ENCODE measurements around the gene SUGCT. TPM values are rescaled to one million over a fixed set of nuclear protein-coding genes. Genes with fewer than 3 reads are reported as not detected.
"Not testable (repeated sequence)": the region's sequence is repeated elsewhere in the genome, so short reads cannot be mapped to it uniquely, and the experiment has no call there.

Gene SUGCT
- total and polyA plus RNA-seq, 8 donors = 2.0 to 4.2 (median 2.9) TPM

DNA sequence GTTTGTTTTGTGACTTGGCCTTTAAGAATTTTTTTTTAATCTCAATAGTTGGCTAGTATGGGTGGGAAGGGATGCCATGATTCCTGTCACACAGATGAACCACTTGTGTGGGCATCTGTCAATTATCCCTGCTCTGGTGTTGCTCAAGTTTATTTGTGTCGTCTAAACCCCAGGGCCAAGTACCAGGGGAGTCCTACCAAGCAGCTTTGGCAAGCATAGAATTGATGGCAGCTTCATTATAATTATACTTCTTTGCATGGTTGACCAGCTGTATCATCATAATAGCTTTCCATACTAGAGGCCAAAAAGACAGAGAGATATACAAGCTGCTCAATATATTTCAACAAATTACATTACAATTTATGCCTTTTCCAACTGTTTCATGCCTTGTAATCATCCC lies 30.4 kb downstream of the SUGCT start:
- intact Hi-C loops (cut with DNase I) = no loop called here
- H3K9me3 ChIP-seq = no peaks in the 10 kb centered on the region
- no peak overlapping the region for H3K4me3 ChIP-seq
- H3K36me3 ChIP-seq = no peaks in the 10 kb centered on the region
- H3K27ac ChIP-seq = no peak overlapping the region
- DNase-seq = no peak
- no peaks in the 10 kb centered on the region for H3K27me3 ChIP-seq
- ATAC-seq = no peak
- TF ChIP-seq CTCF (IDR thresholded peaks at IDR 0.05) = no peak
- no peaks in the 10 kb centered on the region for H3K4me1 ChIP-seq

GRCh38 chr7:40167291-40167690 lies 32.5 kb downstream of the SUGCT start:
- no peaks in the 10 kb centered on the region for H3K27me3 ChIP-seq
- no peak for ATAC-seq
- intact Hi-C loops (cut with DNase I) = no loop called here
- no peak overlapping the region for H3K27ac ChIP-seq
- DNase-seq = no peak
- no peaks in the 10 kb centered on the region for H3K9me3 ChIP-seq
- H3K4me3 ChIP-seq = no peak overlapping the region
- no peaks in the 10 kb centered on the region for H3K36me3 ChIP-seq
- TF ChIP-seq CTCF (IDR thresholded peaks at IDR 0.05) = no peak
- H3K4me1 ChIP-seq = no peaks in the 10 kb centered on the region

DNA sequence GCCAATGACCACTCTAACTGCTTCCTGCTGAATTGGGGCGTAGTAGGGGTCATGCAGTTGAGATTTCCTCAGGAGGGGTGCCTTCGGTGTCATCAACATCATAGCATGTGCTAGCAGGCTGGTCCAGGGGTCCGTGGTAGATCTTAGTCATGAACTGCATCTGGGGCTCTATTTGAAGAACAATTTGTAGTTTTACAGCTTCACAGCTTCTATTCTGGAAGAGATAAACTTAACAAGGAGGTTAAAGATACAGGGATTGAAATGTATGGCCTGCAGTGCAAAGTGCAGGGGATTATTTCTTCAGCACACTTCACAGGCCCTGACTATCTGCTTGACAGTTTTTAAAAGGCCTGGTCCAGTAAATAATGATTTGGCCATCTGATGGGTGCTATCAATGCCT lies 33.5 kb downstream of the SUGCT start:
- DNase-seq; intact Hi-C loops (cut with DNase I): not testable (repeated sequence)

GRCh38 chr7:40173121-40173520 lies 38.3 kb downstream of the SUGCT start:
- H3K27me3 ChIP-seq; H3K4me3 ChIP-seq; H3K36me3 ChIP-seq; H3K4me1 ChIP-seq; DNase-seq; H3K9me3 ChIP-seq; ATAC-seq; H3K27ac ChIP-seq; intact Hi-C loops (cut with DNase I): not testable (repeated sequence)

More for the DNA sequence above, 33.5 kb downstream of the SUGCT start:
- H3K36me3 ChIP-seq, H3K27ac ChIP-seq, H3K27me3 ChIP-seq, H3K9me3 ChIP-seq, ATAC-seq, H3K4me1 ChIP-seq, H3K4me3 ChIP-seq: not testable (repeated sequence)

- ATAC-seq; H3K4me3 ChIP-seq; H3K9me3 ChIP-seq; H3K36me3 ChIP-seq; H3K27ac ChIP-seq; H3K27me3 ChIP-seq; H3K4me1 ChIP-seq; intact Hi-C loops (cut with DNase I); DNase-seq: not testable (repeated sequence)
These were observed 40.5 kb downstream of the SUGCT start for GRCh38 chr7:40175256-40175655.

GRCh38 chr7:40175725-40176510 lies 41.1 kb downstream of the SUGCT start:
- H3K4me1 ChIP-seq = no peaks in the 10 kb centered on the region
- no peaks in the 10 kb centered on the region for H3K9me3 ChIP-seq
- DNase-seq (no peak), ATAC-seq (no peak)
- H3K36me3 ChIP-seq = no peaks in the 10 kb centered on the region
- TF ChIP-seq CTCF (IDR thresholded peaks at IDR 0.05) = no peak
- intact Hi-C loops (cut with DNase I) = no loop called here
- H3K4me3 ChIP-seq = no peak overlapping the region
- H3K27me3 ChIP-seq = no peaks in the 10 kb centered on the region
- H3K27ac ChIP-seq = no peak overlapping the region

DNA sequence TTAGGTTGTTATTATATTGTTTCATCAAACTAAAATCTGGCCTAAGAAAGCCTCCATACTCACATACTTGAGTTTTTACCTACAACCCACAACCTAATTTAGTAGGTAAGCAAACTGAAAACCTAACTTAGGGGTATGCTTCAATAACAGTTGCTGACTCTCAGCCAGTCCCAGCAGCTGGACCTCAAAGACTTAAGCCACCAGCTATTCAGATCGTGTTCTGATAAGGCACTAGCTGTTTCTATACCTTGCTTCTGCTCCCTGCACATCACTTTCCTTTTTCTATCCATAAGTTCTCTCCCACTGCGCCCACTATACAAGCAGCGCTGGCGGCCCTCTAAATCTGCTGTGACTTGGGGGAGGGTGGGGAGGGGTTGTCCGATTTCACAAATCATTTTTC lies 42.3 kb downstream of the SUGCT start:
- intact Hi-C loops (cut with DNase I) = no loop called here
- Histone ChIP-seq H3K27ac (no peak overlapping the region), H3K9me3 (no peaks in the 10 kb centered on the region), H3K4me3 (no peak overlapping the region), H3K36me3 (no peaks in the 10 kb centered on the region), H3K27me3 (no peaks in the 10 kb centered on the region), H3K4me1 (no peaks in the 10 kb centered on the region)
- DNase-seq (no peak), ATAC-seq (no peak)
- TF ChIP-seq CTCF (IDR thresholded peaks at IDR 0.05) = no peak

All from left lung (tissue), 10 donors.